Panc1 (cell line): ENCODE measurements around the gene CLASRP. TPM values are rescaled to one million over a fixed set of nuclear protein-coding genes. Genes with fewer than 3 reads are reported as not detected.
A peak's percentile ranks its signal among the peaks of the same experiment; 100 is the strongest.

ENCODE experiments used
- ATAC-seq: fragments of 200-7000 bp; cut with Tn5 transposase; 2 replicates; pipeline ENCODE4 v1.9.1; 2020; ENCODE audit warnings: mild to moderate bottlenecking, moderate library complexity
- BruUV-seq: library from RNA; stranded (reverse); fragments of 400-500 nt; replicated peaks from 2 replicates; lab custom pipeline; 2021; lab: Mats Ljungman, UMichigan
- CTCF ChIA-PET: fragments of 300-600 bp; sonication (Branson Sonifier 250); formaldehyde crosslinking; loops from one replicate; lab custom pipeline; 2022; ENCODE audit warnings: antibody characterized with exemption; lab: Charles Lee
- POLR2A ChIA-PET: fragments of 300-600 bp; sonication (Branson Sonifier 250); formaldehyde crosslinking; loops from one replicate; lab custom pipeline; 2022; ENCODE audit warnings: antibody characterized with exemption; lab: Charles Lee
- DNase-seq: peaks from one replicate; pipeline ENCODE4 v3.0.0-alpha.2; 2010; ENCODE audit warnings: low read depth, low spot score
- H3K27ac ChIP-seq: 2 replicates; pipeline ENCODE4 v1.5.1; 2011; ENCODE audit warnings: mild to moderate bottlenecking, low read length, inconsistent platforms
- H3K27me3 ChIP-seq: fragments of 200-500 bp; sonication (Bioruptor generic); 2 replicates; pipeline ENCODE4 v1.6.0; 2014; ENCODE audit warnings: low read length, inconsistent platforms; ENCODE audit not compliant: control insufficient read depth, insufficient read depth
- H3K36me3 ChIP-seq: fragments of 200-500 bp; sonication (Bioruptor generic); 2 replicates; pipeline ENCODE4 v1.5.1; 2014; ENCODE audit warnings: inconsistent platforms, mild to moderate bottlenecking, low read length, moderate library complexity; ENCODE audit not compliant: control insufficient read depth, insufficient read depth
- H3K4me1 ChIP-seq: 2 replicates; pipeline ENCODE4 v1.5.1; 2011; ENCODE audit warnings: inconsistent platforms, mild to moderate bottlenecking, low read length, moderate library complexity; ENCODE audit not compliant: control insufficient read depth, insufficient read depth
- H3K4me3 ChIP-seq, 2 experiments: 2 replicates each; pipeline ENCODE4 v1.5.1; 2011 to 2012; ENCODE audit warnings: low read depth in 2 of 2, low read length in 2 of 2, mild to moderate bottlenecking in 2 of 2, inconsistent platforms in 1 of 2, moderate library complexity in 1 of 2
- H3K9me3 ChIP-seq: fragments of 200-500 bp; sonication (Bioruptor generic); 2 replicates; pipeline ENCODE4 v1.5.1; 2014; ENCODE audit warnings: low read depth, mild to moderate bottlenecking, inconsistent platforms, low read length, moderate library complexity; ENCODE audit not compliant: control insufficient read depth, insufficient read depth
- CTCF ChIP-seq: fragments of 450-650 bp; IDR thresholded peaks from 2 replicates; pipeline ENCODE4 v1.5.1; 2017; ENCODE audit warnings: mild to moderate bottlenecking
- POLR2AphosphoS5 ChIP-seq: IDR thresholded peaks from 2 replicates; pipeline ENCODE4 v1.6.1; 2012; ENCODE audit warnings: mild to moderate bottlenecking, low read depth, low read length, moderate library complexity
- REST ChIP-seq, 2 experiments: IDR thresholded peaks; 2 replicates each; pipeline ENCODE4 v1.6.1; 2011 to 2012; ENCODE audit warnings: low read depth in 2 of 2, control low read depth in 1 of 2, low read length in 1 of 2, mild to moderate bottlenecking in 1 of 2, moderate library complexity in 1 of 2; ENCODE audit not compliant: insufficient read depth in 1 of 2
- SIN3A ChIP-seq: IDR thresholded peaks from 2 replicates; pipeline ENCODE4 v1.6.1; 2012; ENCODE audit warnings: low read depth, mild to moderate bottlenecking, low read length, moderate library complexity, borderline replicate concordance; ENCODE audit not compliant: insufficient read depth
- TCF7L2 ChIP-seq: IDR thresholded peaks from 2 replicates; pipeline ENCODE4 v1.6.1; 2011; ENCODE audit warnings: mild to moderate bottlenecking, low read depth, low read length, inconsistent platforms
- in situ Hi-C: cut with HindIII; loops from 2 replicates; pipeline ENCODE4 v1.10.0; 2016; ENCODE audit warnings: low sequenced_read_pairs, low pct_unique_long_range_greater_than_20kb
- intact Hi-C: fragments of 100-400 bp; cut with micrococcal nuclease; formaldehyde crosslinking; loops from one replicate; pipeline ENCODE4 v1.10.0; 2022; ENCODE audit not compliant: unreplicated experiment
- total RNA-seq: library from RNA; stranded (reverse); gene quantifications from one replicate; pipeline ENCODE4 v1.2.1, GENCODE V29; 2021; ENCODE audit not compliant: unreplicated experiment

The CLASRP gene
- total RNA-seq, 1 experiment from 2014 or later, result 72.4 TPM

- peaks cover 6% of the 10 kb centered on the region; the same call in 1 of the 2 replicates for H3K36me3 ChIP-seq
- TF ChIP-seq CTCF (no peak), REST (IDR thresholded peaks at IDR 0.05; ENCODE audit: insufficient read depth in 1 of 2, low read depth in 2 of 2, low read length in 1 of 2) (no peak), SIN3A (no peak), POLR2AphosphoS5 (no peak), TCF7L2 (no peak)
- POLR2A ChIA-PET, result no interaction called here
- H3K4me3 ChIP-seq, result peak overlapping the region; percentile 90 to 92
- H3K4me1 ChIP-seq, result peaks cover 38% of the 10 kb centered on the region
- BruUV-seq, result no TSS peak
- no peaks in the 10 kb centered on the region for H3K9me3 ChIP-seq
- H3K27me3 ChIP-seq, result no peaks in the 10 kb centered on the region
- ATAC-seq (no peak), DNase-seq (no peak)
- H3K27ac ChIP-seq, result peak overlapping the region; percentile 94
- CTCF ChIA-PET, result no interaction called here
- in situ Hi-C loops, result no loop called here
- intact Hi-C loops, result no loop called here
Measured at GRCh38 chr19:45094137-45094536, 55.3 kb downstream of the CLASRP start.

- Histone ChIP-seq H3K4me3 (peak overlapping the region; percentile 90 to 92; a peak in 3 of 4 replicates), H3K27ac (no peak overlapping the region), H3K9me3 (no peaks in the 10 kb centered on the region), H3K36me3 (peaks cover 6% of the 10 kb centered on the region; the same call in 1 of the 2 replicates), H3K4me1 (peaks cover 44% of the 10 kb centered on the region), H3K27me3 (no peaks in the 10 kb centered on the region)
- ATAC-seq (no peak), DNase-seq (no peak)
- TF ChIP-seq TCF7L2 (no peak), REST (IDR thresholded peaks at IDR 0.05; ENCODE audit: insufficient read depth in 1 of 2, low read depth in 2 of 2, low read length in 1 of 2) (no peak), CTCF (no peak), POLR2AphosphoS5 (no peak), SIN3A (no peak)
- no TSS peak for BruUV-seq
- ChIA-PET CTCF (no interaction called here), POLR2A (no interaction called here)
- intact Hi-C loops (no loop called here), in situ Hi-C loops (no loop called here)
Measured at GRCh38 chr19:45094707-45095106, 55.9 kb downstream of the CLASRP start.
